SU-DHL-6 (cell line): Measurements from ENCODE around the gene PLAC8L1.

Experiments used
- H2AFZ ChIP-seq: fragments of 200-600 bp; sonication (generic); 2 replicates; pipeline ENCODE4 v1.6.1; 2014; ENCODE audit warnings: low read depth, mild to moderate bottlenecking, moderate library complexity, mixed read lengths, antibody characterized with exemption, low read length; ENCODE audit not compliant: severe bottlenecking
- H3F3A ChIP-seq: fragments of 200-600 bp; shearing (Covaris generic); 2 replicates; pipeline ENCODE4 v1.6.0; 2016; ENCODE audit warnings: antibody characterized with exemption, mild to moderate bottlenecking; ENCODE audit not compliant: insufficient read depth
- H3K27ac ChIP-seq: fragments of 200-600 bp; sonication (generic); 2 replicates; pipeline ENCODE4 v1.5.1; 2016; ENCODE audit warnings: low read depth, mild to moderate bottlenecking, low read length, moderate library complexity, mixed read lengths
- H3K27me3 ChIP-seq: fragments of 200-600 bp; sonication (generic), shearing (Covaris generic); 2 replicates; pipeline ENCODE4 v1.6.0; 2014; ENCODE audit warnings: mild to moderate bottlenecking, low read length
- H3K36me3 ChIP-seq: fragments of 200-600 bp; sonication (generic); 2 replicates; pipeline ENCODE4 v1.6.1; 2014; ENCODE audit warnings: mild to moderate bottlenecking, low read length, mixed read lengths
- H3K4me2 ChIP-seq: fragments of 300-600, 200-600 bp; shearing (Covaris generic), sonication (generic); 2 replicates; pipeline ENCODE4 v1.6.0; 2014; ENCODE audit warnings: low read length, low read depth, mild to moderate bottlenecking; ENCODE audit not compliant: poor library complexity, severe bottlenecking
- H3K4me3 ChIP-seq: fragments of 200-600 bp; sonication (generic); 2 replicates; pipeline ENCODE4 v1.5.1; 2014; ENCODE audit warnings: antibody characterized with exemption, low read length, mild to moderate bottlenecking, mixed read lengths; ENCODE audit not compliant: insufficient read depth, poor library complexity, severe bottlenecking
- H3K79me2 ChIP-seq: fragments of 200-600 bp; sonication (generic); 2 replicates; pipeline ENCODE4 v1.6.1; 2014; ENCODE audit warnings: mild to moderate bottlenecking, low read length, moderate library complexity; ENCODE audit not compliant: insufficient read depth
- H3K9ac ChIP-seq: fragments of 200-600 bp; sonication (generic); 2 replicates; pipeline ENCODE4 v1.7.0; 2014; ENCODE audit warnings: mild to moderate bottlenecking, low read length
- H3K9me2 ChIP-seq: fragments of 200-600 bp; sonication (generic); replicated peaks from 2 replicates; pipeline ENCODE4 v1.6.1; 2014; ENCODE audit warnings: low read length; ENCODE audit not compliant: insufficient read depth
- H3K9me3 ChIP-seq: fragments of 200-600 bp; sonication (generic); 2 replicates; pipeline ENCODE4 v1.6.1; 2014; ENCODE audit warnings: low read length, mixed read lengths; ENCODE audit not compliant: insufficient read depth
- H4K20me1 ChIP-seq: fragments of 200-600 bp; sonication (generic); 2 replicates; pipeline ENCODE4 v1.6.1; 2014; ENCODE audit warnings: low read depth, mild to moderate bottlenecking, antibody characterized with exemption, low read length, moderate library complexity, mixed read lengths
- CTCF ChIP-seq: fragments of 200-600 bp; sonication (generic); IDR thresholded peaks from one replicate; pipeline ENCODE4 v1.5.1; 2017; ENCODE audit warnings: antibody characterized with exemption, mild to moderate bottlenecking, low read length, moderate library complexity; ENCODE audit not compliant: insufficient read depth, poor library complexity, severe bottlenecking
- EZH2phosphoT487 ChIP-seq: fragments of 200-600 bp; sonication (generic), shearing (Covaris generic); conservative IDR thresholded peaks from 2 replicates; pipeline ENCODE4 v1.6.1; 2018; ENCODE audit warnings: mild to moderate bottlenecking, antibody characterized with exemption, low read length, moderate library complexity, mixed read lengths

The PLAC8L1 gene

DNA sequence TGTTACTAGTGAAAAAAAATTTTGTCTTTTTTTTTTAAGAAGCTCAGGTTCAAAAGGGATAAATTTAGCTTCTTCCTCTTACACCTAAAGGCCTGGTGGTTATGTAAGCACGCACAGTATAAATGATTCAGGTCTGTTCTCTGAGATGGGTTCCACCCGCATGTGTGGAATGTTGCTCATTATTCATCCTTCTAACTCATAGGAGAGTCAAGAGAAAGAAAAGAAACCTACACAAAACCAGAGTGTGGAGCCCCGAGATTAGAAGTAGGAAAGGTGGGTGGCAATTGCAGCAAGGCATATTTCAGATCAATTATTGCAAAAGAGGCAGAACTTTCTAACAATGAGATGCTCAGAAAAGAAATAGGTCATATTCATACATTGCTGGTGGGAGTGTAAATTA lies 13.5 kb downstream of the PLAC8L1 start:
- Histone ChIP-seq H3K36me3 (no peaks in the 10 kb centered on the region), H3K4me2 (no peak overlapping the region), H3K9ac (no peak overlapping the region), H3K79me2 (no peaks in the 10 kb centered on the region), H3K27ac (no peak overlapping the region), H2AFZ (no peak overlapping the region), H3K9me3 (no peaks in the 10 kb centered on the region), H3F3A (no peaks in the 10 kb centered on the region), H3K4me3 (no peak overlapping the region), H3K9me2 (no peaks in the 10 kb centered on the region), H4K20me1 (no peaks in the 10 kb centered on the region), H3K27me3 (no peaks in the 10 kb centered on the region)
- TF ChIP-seq CTCF: no peak
- TF ChIP-seq EZH2phosphoT487: no peak

GRCh38 chr5:146089287-146089686 lies 16.1 kb downstream of the PLAC8L1 start:
- no peaks in the 10 kb centered on the region for H3K36me3 ChIP-seq
- no peaks in the 10 kb centered on the region for H3F3A ChIP-seq
- H3K27me3 ChIP-seq: no peaks in the 10 kb centered on the region
- H3K9me2 ChIP-seq: no peaks in the 10 kb centered on the region
- no peak overlapping the region for H2AFZ ChIP-seq
- H3K9me3 ChIP-seq: no peaks in the 10 kb centered on the region
- H3K9ac ChIP-seq: no peak overlapping the region
- H3K4me2 ChIP-seq: no peak overlapping the region
- H3K79me2 ChIP-seq: no peaks in the 10 kb centered on the region
- no peak overlapping the region for H3K27ac ChIP-seq
- no peak overlapping the region for H3K4me3 ChIP-seq
- no peaks in the 10 kb centered on the region for H4K20me1 ChIP-seq
- TF ChIP-seq CTCF (no peak), EZH2phosphoT487 (no peak)

- no peak for TF ChIP-seq EZH2phosphoT487
- TF ChIP-seq CTCF: no peak
- H3K4me3 ChIP-seq: no peak overlapping the region
- no peaks in the 10 kb centered on the region for H3K27me3 ChIP-seq
- H3K27ac ChIP-seq: no peak overlapping the region
- H3F3A ChIP-seq: no peaks in the 10 kb centered on the region
- H3K9me3 ChIP-seq: no peaks in the 10 kb centered on the region
- H3K9me2 ChIP-seq: no peaks in the 10 kb centered on the region
- H3K4me2 ChIP-seq: no peak overlapping the region
- H3K36me3 ChIP-seq: no peaks in the 10 kb centered on the region
- H3K9ac ChIP-seq: no peak overlapping the region
- no peaks in the 10 kb centered on the region for H4K20me1 ChIP-seq
- no peak overlapping the region for H2AFZ ChIP-seq
- no peaks in the 10 kb centered on the region for H3K79me2 ChIP-seq
These were observed 17.3 kb downstream of the PLAC8L1 start for GRCh38 chr5:146088098-146088497.
